Liver (tissue), 9 donors: ENCODE data around the gene IP6K3. TPM values are rescaled to one million over a fixed set of nuclear protein-coding genes. Genes with fewer than 3 reads are reported as not detected.

ENCODE experiments used
- DNase-seq: peaks from one replicate; pipeline ENCODE4 v3.0.0-alpha.2; 2017; ENCODE audit warnings: low spot score
- H3K27ac ChIP-seq, 2 donors: one replicate each; pipeline ENCODE4 v1.7.0; 2013; ENCODE audit warnings: inconsistent platforms in 2 of 2, low read length in 2 of 2, control low read depth in 1 of 2, low read depth in 1 of 2, mild to moderate bottlenecking in 1 of 2
- H3K27me3 ChIP-seq, 4 donors: one replicate each; pipeline versions ENCODE4 v1.6.1 to v1.7.0; 2013; ENCODE audit warnings: low read length in 3 of 4, inconsistent platforms in 1 of 4, mild to moderate bottlenecking in 1 of 4, moderate library complexity in 1 of 4; ENCODE audit not compliant: control insufficient read depth in 4 of 4, insufficient read depth in 4 of 4
- H3K36me3 ChIP-seq, 4 donors: one replicate each; pipeline versions ENCODE4 v1.6.1 to v1.7.0; 2013; ENCODE audit warnings: low read length in 3 of 4, mild to moderate bottlenecking in 3 of 4, low read depth in 1 of 4, moderate library complexity in 1 of 4; ENCODE audit not compliant: control insufficient read depth in 4 of 4, insufficient read depth in 3 of 4
- H3K4me1 ChIP-seq, 4 donors: one replicate each; pipeline versions ENCODE4 v1.6.1 to v1.7.0; 2013; ENCODE audit warnings: low read length in 3 of 4, mild to moderate bottlenecking in 3 of 4, moderate library complexity in 1 of 4; ENCODE audit not compliant: control insufficient read depth in 4 of 4, insufficient read depth in 4 of 4
- H3K4me3 ChIP-seq, 3 donors: one replicate each; pipeline versions ENCODE4 v1.6.1 to v1.7.0; 2013; ENCODE audit warnings: low read length in 3 of 3, control low read depth in 1 of 3, low read depth in 1 of 3, mild to moderate bottlenecking in 1 of 3
- H3K9ac ChIP-seq, 2 donors: one replicate each; pipeline ENCODE4 v1.7.0; 2013; ENCODE audit warnings: low read length in 2 of 2, mild to moderate bottlenecking in 2 of 2, moderate library complexity in 2 of 2, control low read depth in 1 of 2, low read depth in 1 of 2
- H3K9me3 ChIP-seq, 4 donors: one replicate each; pipeline versions ENCODE4 v1.6.1 to v1.7.0; 2013; ENCODE audit warnings: low read length in 3 of 4; ENCODE audit not compliant: control insufficient read depth in 4 of 4
- ATF3 ChIP-seq: IDR thresholded peaks from 2 replicates; pipeline ENCODE4 v1.6.1; 2016; ENCODE audit warnings: antibody characterized with exemption
- CTCF ChIP-seq: fragments of 150-350 bp; IDR thresholded peaks from 2 replicates; pipeline ENCODE4 v1.5.1; 2017; ENCODE audit warnings: improper control_type of control experiment, low read depth, low read length; ENCODE audit not compliant: missing input control
- EGR1 ChIP-seq, 2 donors: IDR thresholded peaks; 2 replicates each; pipeline ENCODE4 v1.6.1; 2016 to 2018; ENCODE audit warnings: antibody characterized with exemption in 2 of 2, low read depth in 2 of 2
- FOXA1 ChIP-seq: IDR thresholded peaks from 2 replicates; pipeline ENCODE4 v1.6.1; 2016; ENCODE audit warnings: antibody characterized with exemption
- FOXA2 ChIP-seq: IDR thresholded peaks from 2 replicates; pipeline ENCODE4 v1.6.1; 2016; ENCODE audit warnings: antibody characterized with exemption
- HNF4A ChIP-seq, 2 donors: conservative IDR thresholded peaks; 2 replicates each; pipeline ENCODE4 v1.6.1; 2016; ENCODE audit warnings: antibody characterized with exemption in 2 of 2, mild to moderate bottlenecking in 2 of 2
- HNF4G ChIP-seq: IDR thresholded peaks from 2 replicates; pipeline ENCODE4 v1.6.1; 2016; ENCODE audit warnings: antibody characterized with exemption
- JUND ChIP-seq, 2 donors: IDR thresholded peaks; 2 replicates each; pipeline ENCODE4 v1.6.1; 2016; ENCODE audit warnings: antibody characterized with exemption in 2 of 2
- MAX ChIP-seq: IDR thresholded peaks from 2 replicates; pipeline ENCODE4 v1.6.1; 2016; ENCODE audit warnings: antibody characterized with exemption
- NR2F2 ChIP-seq: IDR thresholded peaks from 2 replicates; pipeline ENCODE4 v1.6.1; 2016; ENCODE audit warnings: antibody characterized with exemption
- RXRA ChIP-seq, 2 donors: IDR thresholded peaks; 2 replicates each; pipeline ENCODE4 v1.6.1; 2017 to 2018; ENCODE audit warnings: antibody characterized with exemption in 2 of 2, mild to moderate bottlenecking in 1 of 2
- SP1 ChIP-seq: IDR thresholded peaks from 2 replicates; pipeline ENCODE4 v1.6.1; 2018; ENCODE audit warnings: antibody characterized with exemption, mild to moderate bottlenecking
- TAF1 ChIP-seq: conservative IDR thresholded peaks from 2 replicates; pipeline ENCODE4 v1.6.1; 2016; ENCODE audit warnings: antibody characterized with exemption, mild to moderate bottlenecking
- YY1 ChIP-seq: IDR thresholded peaks from 2 replicates; pipeline ENCODE4 v1.6.1; 2016; ENCODE audit warnings: antibody characterized with exemption, mild to moderate bottlenecking
- WGBS: extraction: QIAGEN DNeasy Blood & Tissue Kit; methylation state at CpG from one replicate; pipeline ENCODE4 v1.1.7; 2013; 5-methylcytosine and 5-hydroxymethylcytosine counted together
- polyA plus RNA-seq, 2 donors: library from polyadenylated mRNA; stranded (reverse) in 1 of 2; unstranded in 1 of 2; fragments of 200-250 nt in 1 of 2; fragments of >200 nt in 1 of 2; fragmentation: Nextera tagmentation in 1 of 2; extraction: Ambion mirVana in 1 of 2; gene quantifications; one replicate each; pipeline versions ENCODE4 v1.2.1 to v1.2.3, GENCODE V29; 2013 to 2015
- total RNA-seq, 2 donors: library from RNA; depleted of rRNA; stranded (reverse); fragments of >200 nt; gene quantifications; one replicate each; pipeline ENCODE4 v1.2.3, GENCODE V29; 2014
- donor health status: healthy.
- donor health status: healthy.
- donor health status: healthy.
- donor health status: healthy.
- donor health status: healthy.

The IP6K3 gene
- total and polyA plus RNA-seq, 4 donors: 1.5 to 12.9 (median 6.7) TPM

- no peak for TF ChIP-seq HNF4A (conservative IDR thresholded peaks at IDR 0.05)
- TF ChIP-seq NR2F2: no peak
- no peak for TF ChIP-seq EGR1 (IDR thresholded peaks at IDR 0.05; ENCODE audit: low read depth in 2 of 2)
- TF ChIP-seq MAX: no peak
- TF ChIP-seq CTCF: no peak
- TF ChIP-seq FOXA1: no peak
- TF ChIP-seq RXRA (IDR thresholded peaks at IDR 0.05): no peak
- TF ChIP-seq FOXA2: no peak
- Histone ChIP-seq H3K4me3 (no peak overlapping the region), H3K36me3 (no peaks in the 10 kb centered on the region), H3K27ac (no peak overlapping the region), H3K9me3 (no peaks in the 10 kb centered on the region), H3K9ac (no peak overlapping the region), H3K27me3 (no peaks in the 10 kb centered on the region), H3K4me1 (no peaks in the 10 kb centered on the region)
- DNase-seq: no peak
- WGBS: 92% methylated on average over 27 of the region's 27 CpGs
These were observed 59.4 kb downstream of the IP6K3 start for GRCh38 chr6:33686981-33687975.

- no peaks in the 10 kb centered on the region for H3K4me1 ChIP-seq
- no peaks in the 10 kb centered on the region for H3K36me3 ChIP-seq
- 76% methylated on average over 6 of the region's 6 CpGs for WGBS
- no peak overlapping the region for H3K27ac ChIP-seq
- no peaks in the 10 kb centered on the region for H3K9me3 ChIP-seq
- H3K4me3 ChIP-seq: no peak overlapping the region
- TF ChIP-seq MAX (no peak), RXRA (IDR thresholded peaks at IDR 0.05) (no peak), TAF1 (no peak), SP1 (no peak), CTCF (no peak), ATF3 (no peak), HNF4G (no peak), FOXA2 (no peak), YY1 (no peak), NR2F2 (no peak), HNF4A (conservative IDR thresholded peaks at IDR 0.05) (no peak), JUND (IDR thresholded peaks at IDR 0.05) (no peak)
- DNase-seq: no peak
- no peak overlapping the region for H3K9ac ChIP-seq
- no peaks in the 10 kb centered on the region for H3K27me3 ChIP-seq
These were observed 60.3 kb downstream of the IP6K3 start for GRCh38 chr6:33686225-33686924.
